ENCODE results near the gene NPHP4. TPM values are rescaled to one million over a fixed set of nuclear protein-coding genes. Genes with fewer than 3 reads are reported as not detected.

Gene NPHP4
- total RNA-seq, 2 donors from 2014 or later: 27.6 to 58.5 TPM

- Mint-ChIP-seq H3K9me3 (no peaks in the 10 kb centered on the region), H3K4me1 (ENCODE audit: low read depth in 2 of 2) (peaks cover 12 to 19% of the 10 kb centered on the region in 2 donors), H3K27ac (no peak overlapping the region), H3K27me3 (no peaks in the 10 kb centered on the region), H3K4me3 (no peak overlapping the region), H3K36me3 (peaks cover 6% of the 10 kb centered on the region)
- ATAC-seq (no peak), DNase-seq (ENCODE audit: low spot score) (no peak)
Observed at GRCh38 chr1:5973771-5974170, 18.5 kb downstream of the NPHP4 start.

DNA sequence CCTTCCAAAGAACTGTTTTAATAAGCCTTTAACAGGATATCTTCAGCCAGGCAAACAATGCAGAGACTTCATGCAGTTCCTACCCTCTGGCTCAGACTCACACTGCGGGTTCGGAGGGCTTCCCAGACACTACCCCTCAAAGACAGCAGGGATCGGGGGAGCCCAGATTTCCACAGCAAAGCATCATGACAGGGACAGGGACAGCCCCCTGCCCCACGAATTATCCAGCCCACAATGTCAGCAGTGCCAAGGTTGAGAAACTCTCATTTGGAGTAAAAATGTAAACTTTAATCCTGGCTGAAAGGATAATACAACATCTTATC, 20.1 kb downstream of the NPHP4 start:
- ATAC-seq: no peak
- H3K4me1 Mint-ChIP-seq (ENCODE audit: low read depth in 2 of 2): peaks cover 2 to 14% of the 10 kb centered on the region in 2 donors
- H3K27ac Mint-ChIP-seq: no peak overlapping the region
- H3K4me3 Mint-ChIP-seq: no peak overlapping the region
- H3K9me3 Mint-ChIP-seq: no peaks in the 10 kb centered on the region
- DNase-seq (ENCODE audit: low spot score): no peak
- peaks cover 2% of the 10 kb centered on the region for H3K36me3 Mint-ChIP-seq
- no peaks in the 10 kb centered on the region for H3K27me3 Mint-ChIP-seq

- Mint-ChIP-seq H3K9me3 (no peaks in the 10 kb centered on the region), H3K4me1 (ENCODE audit: low read depth in 2 of 2) (peaks cover 0 to 9% of the 10 kb centered on the region in 2 donors), H3K27me3 (no peaks in the 10 kb centered on the region), H3K27ac (no peak overlapping the region), H3K4me3 (no peak overlapping the region), H3K36me3 (no peaks in the 10 kb centered on the region)
- peak; percentile 60 for DNase-seq (ENCODE audit: low spot score)
- no peak for ATAC-seq
Observed at GRCh38 chr1:5971471-5972197, 20.6 kb downstream of the NPHP4 start.

DNA sequence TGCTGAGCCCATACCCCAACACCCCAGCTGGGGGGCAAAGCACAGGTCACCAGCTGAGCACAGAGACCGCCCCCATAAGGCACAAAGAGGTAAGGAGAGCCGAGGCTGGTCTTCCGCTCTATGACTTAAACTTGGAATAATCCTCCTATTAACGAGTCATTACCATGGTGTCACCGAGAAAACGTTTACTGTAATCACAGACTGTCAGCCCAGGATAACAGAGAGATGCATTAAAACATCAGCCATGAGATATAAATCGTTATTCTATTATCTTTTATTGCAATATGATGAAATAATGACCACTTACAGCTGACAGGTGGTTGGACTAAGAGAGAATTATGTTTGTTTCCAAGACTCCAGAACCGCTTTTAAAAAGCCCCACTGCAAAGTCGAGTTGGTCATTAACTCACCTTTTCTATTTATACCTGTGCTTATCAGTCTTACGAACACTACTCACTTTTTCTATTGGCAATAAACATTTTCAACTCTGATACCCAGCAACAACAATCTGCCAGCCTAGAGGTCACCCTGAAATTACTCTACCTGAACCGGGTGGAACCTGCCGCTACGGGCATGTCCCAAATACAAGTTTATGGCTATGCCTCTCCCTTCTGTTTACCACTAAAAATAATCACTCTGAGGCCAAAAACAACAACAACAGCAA, 21.5 kb downstream of the NPHP4 start:
- H3K4me1 Mint-ChIP-seq (ENCODE audit: low read depth in 2 of 2): peaks cover 0 to 8% of the 10 kb centered on the region in 2 donors
- H3K27ac Mint-ChIP-seq: no peak overlapping the region
- no peak overlapping the region for H3K4me3 Mint-ChIP-seq
- DNase-seq (ENCODE audit: low spot score) (no peak), ATAC-seq (no peak)
- H3K36me3 Mint-ChIP-seq: no peaks in the 10 kb centered on the region
- no peaks in the 10 kb centered on the region for H3K9me3 Mint-ChIP-seq
- no peaks in the 10 kb centered on the region for H3K27me3 Mint-ChIP-seq

GRCh38 chr1:5969168-5969567, 23.1 kb downstream of the NPHP4 start:
- peak; percentile 42 for DNase-seq (ENCODE audit: low spot score)
- no peak overlapping the region for H3K4me3 Mint-ChIP-seq
- H3K27ac Mint-ChIP-seq: no peak overlapping the region
- H3K36me3 Mint-ChIP-seq: no peaks in the 10 kb centered on the region
- H3K9me3 Mint-ChIP-seq: no peaks in the 10 kb centered on the region
- H3K4me1 Mint-ChIP-seq (ENCODE audit: low read depth in 2 of 2): no peaks in the 10 kb centered on the region
- H3K27me3 Mint-ChIP-seq: no peaks in the 10 kb centered on the region
- ATAC-seq: no peak

DNA sequence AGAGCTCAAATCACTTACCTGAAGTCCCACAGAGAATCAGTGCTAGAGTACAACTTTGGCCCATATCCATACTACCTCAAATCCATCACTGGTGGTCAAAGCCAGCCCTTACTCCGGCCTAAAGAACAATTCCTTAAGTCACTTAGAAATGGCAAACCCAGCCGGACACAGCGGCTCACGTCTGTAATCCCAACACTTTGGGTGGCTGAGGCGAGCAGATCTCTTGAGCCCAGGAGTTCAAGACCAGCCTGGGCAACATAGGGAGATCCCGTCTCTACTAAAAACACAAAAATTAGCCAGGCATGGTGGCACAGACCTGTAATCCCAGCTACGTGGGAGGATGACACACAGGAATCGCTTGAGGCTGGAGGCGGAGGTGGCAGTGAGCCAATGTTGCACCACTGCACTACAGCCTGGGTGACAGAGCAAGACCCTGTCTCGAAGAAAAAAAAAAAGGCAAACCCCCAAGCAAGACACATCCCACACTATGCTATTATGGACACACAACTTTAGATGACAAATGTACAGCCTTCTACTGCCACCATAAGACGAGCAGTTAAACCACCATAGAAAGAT, 24.0 kb downstream of the NPHP4 start:
- Mint-ChIP-seq H3K27ac (no peak overlapping the region), H3K36me3 (no peaks in the 10 kb centered on the region)

DNA sequence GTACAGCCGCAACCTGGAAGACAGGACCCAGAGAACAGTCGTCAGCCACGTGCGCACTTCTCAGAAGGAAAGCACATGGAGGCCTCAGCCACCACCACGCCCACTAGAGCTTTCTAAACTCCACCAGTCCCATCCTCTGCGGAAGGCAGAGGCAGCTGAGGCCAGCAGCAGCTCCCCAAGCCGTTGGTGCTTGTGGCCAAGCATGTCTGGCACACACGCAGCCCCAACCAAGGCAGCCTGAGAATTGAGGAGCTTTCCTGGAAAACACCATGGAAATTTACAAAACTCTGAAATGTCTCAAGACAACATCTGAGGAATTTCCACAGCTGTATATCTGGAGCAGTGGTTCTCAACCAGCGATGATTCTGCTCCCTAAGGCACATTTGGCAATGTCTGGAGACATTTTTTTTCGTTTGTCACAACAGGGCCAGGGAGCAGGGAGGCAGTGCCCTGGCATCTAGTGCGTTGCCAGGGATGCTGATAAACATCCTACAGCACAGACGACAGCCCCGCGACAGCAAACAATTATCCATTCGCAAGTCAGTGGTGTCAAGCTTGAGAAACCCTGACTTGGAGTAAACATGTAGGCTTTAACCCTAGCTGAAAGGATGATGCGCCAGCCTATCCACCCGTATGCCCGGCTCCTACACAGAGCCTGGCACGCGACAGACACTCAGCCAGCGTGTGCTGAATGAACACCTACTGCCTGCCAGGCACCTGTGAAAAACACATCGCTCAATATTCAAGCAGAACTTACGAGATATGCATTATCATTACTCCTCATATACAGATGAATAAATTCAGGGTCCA, 24.7 kb downstream of the NPHP4 start:
- Mint-ChIP-seq H3K27ac (no peak overlapping the region), H3K27me3 (no peaks in the 10 kb centered on the region), H3K9me3 (no peaks in the 10 kb centered on the region), H3K36me3 (no peaks in the 10 kb centered on the region), H3K4me3 (no peak overlapping the region), H3K4me1 (ENCODE audit: low read depth in 2 of 2) (no peaks in the 10 kb centered on the region)
- ATAC-seq (no peak), DNase-seq (ENCODE audit: low spot score) (no peak)

More for the DNA sequence above, 24.0 kb downstream of the NPHP4 start:
- Mint-ChIP-seq H3K4me3 (no peak overlapping the region), H3K4me1 (ENCODE audit: low read depth in 2 of 2) (no peaks in the 10 kb centered on the region), H3K27me3 (no peaks in the 10 kb centered on the region), H3K9me3 (no peaks in the 10 kb centered on the region)
- ATAC-seq (no peak), DNase-seq (ENCODE audit: low spot score) (no peak)

GRCh38 chr1:5966543-5967205, 25.6 kb downstream of the NPHP4 start:
- Mint-ChIP-seq H3K9me3 (no peaks in the 10 kb centered on the region), H3K4me3 (no peak overlapping the region), H3K27ac (no peak overlapping the region), H3K4me1 (ENCODE audit: low read depth in 2 of 2) (no peaks in the 10 kb centered on the region), H3K27me3 (no peaks in the 10 kb centered on the region), H3K36me3 (peaks cover 2% of the 10 kb centered on the region)
- no peak for ATAC-seq
- no peak for DNase-seq (ENCODE audit: low spot score)

DNA sequence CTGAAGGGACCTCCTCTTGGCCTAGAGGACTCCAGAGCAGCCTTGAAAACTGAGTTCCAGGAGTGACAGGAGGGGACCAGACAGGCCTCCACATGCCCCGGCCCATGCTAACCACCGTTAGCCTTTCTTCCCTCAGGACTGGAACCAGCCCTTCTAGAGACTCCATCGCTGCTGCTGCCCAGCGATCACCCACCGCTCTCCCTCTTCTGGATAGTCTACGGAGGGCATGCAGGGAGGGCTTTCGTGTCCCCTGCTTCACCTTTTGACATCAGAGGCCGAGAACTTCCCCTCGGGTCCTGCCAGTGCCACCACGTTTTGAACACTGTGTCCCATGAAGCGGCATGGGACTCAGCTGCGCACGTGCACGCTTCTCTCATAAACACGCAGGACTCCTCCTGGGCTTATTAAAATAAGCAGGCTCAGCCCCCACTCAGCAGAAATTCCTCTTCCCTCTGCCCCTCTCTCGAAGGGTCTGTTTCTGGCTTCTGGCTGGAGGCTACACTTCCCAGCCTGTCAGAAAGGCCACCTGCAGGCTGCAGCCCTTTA, 26.6 kb downstream of the NPHP4 start:
- DNase-seq (ENCODE audit: low spot score): no peak
- H3K36me3 Mint-ChIP-seq: peaks cover 10% of the 10 kb centered on the region
- no peak overlapping the region for H3K4me3 Mint-ChIP-seq
- no peaks in the 10 kb centered on the region for H3K4me1 Mint-ChIP-seq (ENCODE audit: low read depth in 2 of 2)
- H3K9me3 Mint-ChIP-seq: no peaks in the 10 kb centered on the region
- ATAC-seq: no peak
- no peak overlapping the region for H3K27ac Mint-ChIP-seq
- H3K27me3 Mint-ChIP-seq: no peaks in the 10 kb centered on the region

DNA sequence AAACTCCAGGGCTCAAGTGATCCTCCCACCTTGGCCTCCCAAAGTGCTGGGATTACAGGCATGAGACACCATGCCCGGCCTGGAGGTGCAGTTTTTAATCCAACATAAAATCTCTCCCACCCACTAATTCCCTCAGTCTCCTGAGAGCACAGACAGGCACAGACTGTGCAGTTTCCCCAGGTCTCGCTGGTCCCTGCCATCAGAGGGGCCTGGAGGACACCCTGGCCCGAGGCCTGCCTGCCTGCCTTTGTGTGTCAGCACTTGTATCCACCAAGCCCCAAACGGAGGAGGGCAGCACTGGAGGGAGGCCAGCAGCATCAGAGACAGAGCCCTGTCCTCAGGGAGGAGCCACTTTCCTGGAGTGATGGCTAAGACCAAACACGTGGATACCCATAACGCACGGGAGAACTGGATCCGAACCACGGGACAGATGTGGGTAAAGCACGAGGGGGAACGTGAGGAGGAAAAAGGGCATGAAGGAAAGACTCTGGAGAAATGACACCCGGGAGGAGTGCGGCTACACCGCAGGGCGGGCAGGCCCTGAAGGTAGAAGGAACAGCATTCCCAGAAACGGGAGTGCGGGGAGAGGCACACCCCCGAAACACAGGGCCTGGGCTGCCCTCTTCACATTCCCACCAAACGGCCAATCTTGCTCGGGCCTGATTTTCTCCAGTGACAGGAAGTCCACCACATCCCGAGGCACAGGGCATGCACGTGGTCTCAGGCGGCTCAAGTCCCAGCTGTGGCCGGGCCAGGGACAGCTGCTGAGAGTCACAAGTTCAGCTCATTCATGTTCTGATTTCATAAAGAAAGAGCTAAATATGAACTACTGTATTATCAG, 29.7 kb downstream of the NPHP4 start:
- no peak for ATAC-seq
- no peak overlapping the region for H3K4me3 Mint-ChIP-seq
- H3K4me1 Mint-ChIP-seq (ENCODE audit: low read depth in 2 of 2): peaks cover 0 to 3% of the 10 kb centered on the region in 2 donors
- no peaks in the 10 kb centered on the region for H3K27me3 Mint-ChIP-seq
- H3K27ac Mint-ChIP-seq: no peak overlapping the region
- peaks cover 15% of the 10 kb centered on the region for H3K36me3 Mint-ChIP-seq
- H3K9me3 Mint-ChIP-seq: no peaks in the 10 kb centered on the region
- no peak for DNase-seq (ENCODE audit: low spot score)

- no peak for DNase-seq (ENCODE audit: low spot score)
- no peaks in the 10 kb centered on the region for H3K27me3 Mint-ChIP-seq
- no peak overlapping the region for H3K4me3 Mint-ChIP-seq
- no peak for ATAC-seq
- H3K9me3 Mint-ChIP-seq: no peaks in the 10 kb centered on the region
- H3K27ac Mint-ChIP-seq: no peak overlapping the region
- peaks cover 3 to 5% of the 10 kb centered on the region in 2 donors for H3K4me1 Mint-ChIP-seq (ENCODE audit: low read depth in 2 of 2)
- H3K36me3 Mint-ChIP-seq: peaks cover 19% of the 10 kb centered on the region
Observed at GRCh38 chr1:5961601-5962000, 30.6 kb downstream of the NPHP4 start.

GRCh38 chr1:5960336-5960735, 31.9 kb downstream of the NPHP4 start:
- DNase-seq (ENCODE audit: low spot score) (no peak), ATAC-seq (no peak)
- Mint-ChIP-seq H3K27ac (no peak overlapping the region), H3K9me3 (no peaks in the 10 kb centered on the region), H3K27me3 (no peaks in the 10 kb centered on the region), H3K4me1 (ENCODE audit: low read depth in 2 of 2) (peaks cover 6 to 15% of the 10 kb centered on the region in 2 donors), H3K36me3 (peaks cover 21% of the 10 kb centered on the region), H3K4me3 (no peak overlapping the region)
